Trophoblast cell (in vitro differentiated cells and primary cell): ENCODE results near the gene ABCC10.
"Not testable (repeated sequence)": the region's sequence is repeated elsewhere in the genome, so short reads cannot be mapped to it uniquely, and the experiment has no call there.

ENCODE experiments used
- DNase-seq, 2 donors: peaks; one replicate each; pipeline ENCODE4 v3.0.0-alpha.2; 2016
- H2AFZ ChIP-seq: 2 replicates; pipeline ENCODE4 v1.6.1; 2013; ENCODE audit warnings: low read length, moderate library complexity, mild to moderate bottlenecking; ENCODE audit not compliant: insufficient read depth, poor library complexity
- H2AK5ac ChIP-seq: 2 replicates; pipeline ENCODE4 v1.6.1; 2013; ENCODE audit warnings: mild to moderate bottlenecking, low read length
- H2BK120ac ChIP-seq: 2 replicates; pipeline ENCODE4 v1.6.1; 2013; ENCODE audit warnings: low read length, mild to moderate bottlenecking, moderate library complexity; ENCODE audit not compliant: insufficient read depth, poor library complexity
- H2BK12ac ChIP-seq: 2 replicates; pipeline ENCODE4 v1.6.1; 2013; ENCODE audit warnings: mild to moderate bottlenecking, low read length, moderate library complexity
- H2BK5ac ChIP-seq: 2 replicates; pipeline ENCODE4 v1.6.1; 2013; ENCODE audit warnings: low read length, low read depth, moderate library complexity, mild to moderate bottlenecking; ENCODE audit not compliant: poor library complexity
- H3K14ac ChIP-seq: 2 replicates; pipeline ENCODE4 v1.6.1; 2013; ENCODE audit warnings: mild to moderate bottlenecking, low read length
- H3K18ac ChIP-seq: 2 replicates; pipeline ENCODE4 v1.6.1; 2013; ENCODE audit warnings: mild to moderate bottlenecking, low read length
- H3K23ac ChIP-seq: 2 replicates; pipeline ENCODE4 v1.6.1; 2013; ENCODE audit warnings: low read length
- H3K27ac ChIP-seq: 2 replicates; pipeline ENCODE4 v1.5.1; 2013; ENCODE audit warnings: low read depth, mild to moderate bottlenecking, inconsistent platforms, low read length, moderate library complexity
- H3K27me3 ChIP-seq: 2 replicates; pipeline ENCODE4 v1.6.1; 2013; ENCODE audit warnings: inconsistent platforms, mild to moderate bottlenecking, low read length, moderate library complexity; ENCODE audit not compliant: insufficient read depth
- H3K36me3 ChIP-seq, 2 experiments: 1 replicate in 1 of 2; 2 replicates in 1 of 2; pipeline ENCODE4 v1.6.1; 2013; ENCODE audit warnings: low read length in 2 of 2, mild to moderate bottlenecking in 2 of 2, moderate library complexity in 1 of 2; ENCODE audit not compliant: insufficient read depth in 2 of 2, control insufficient read depth in 1 of 2
- H3K4ac ChIP-seq: 2 replicates; pipeline ENCODE4 v1.6.1; 2013; ENCODE audit warnings: low read depth, mild to moderate bottlenecking, low read length, moderate library complexity
- H3K4me1 ChIP-seq, 2 experiments: 1 replicate in 1 of 2; 2 replicates in 1 of 2; pipeline ENCODE4 v1.6.1; 2013; ENCODE audit warnings: low read length in 2 of 2, mild to moderate bottlenecking in 2 of 2, moderate library complexity in 1 of 2; ENCODE audit not compliant: insufficient read depth in 2 of 2, control insufficient read depth in 1 of 2
- H3K4me2 ChIP-seq: 2 replicates; pipeline ENCODE4 v1.6.1; 2013; ENCODE audit warnings: inconsistent platforms, mild to moderate bottlenecking, low read length, moderate library complexity
- H3K4me3 ChIP-seq: 2 replicates; pipeline ENCODE4 v1.5.1; 2013; ENCODE audit warnings: mild to moderate bottlenecking, low read depth, low read length, inconsistent platforms
- H3K79me1 ChIP-seq: one replicate; pipeline ENCODE4 v1.6.1; 2013; ENCODE audit warnings: low read length
- H3K79me2 ChIP-seq: 2 replicates; pipeline ENCODE4 v1.6.1; 2013; ENCODE audit warnings: low read length, mild to moderate bottlenecking; ENCODE audit not compliant: control insufficient read depth, insufficient read depth, poor library complexity
- H3K9ac ChIP-seq: 2 replicates; pipeline ENCODE4 v1.6.1; 2013; ENCODE audit warnings: mild to moderate bottlenecking, low read length
- H3K9me3 ChIP-seq: 2 replicates; pipeline ENCODE4 v1.6.1; 2013; ENCODE audit warnings: low read depth, mild to moderate bottlenecking, control low read depth, inconsistent platforms, low read length; ENCODE audit not compliant: insufficient read depth
- H4K12ac ChIP-seq: 2 replicates; pipeline ENCODE4 v1.6.1; 2013; ENCODE audit warnings: low read depth, mild to moderate bottlenecking, low read length, moderate library complexity
- H4K8ac ChIP-seq: 2 replicates; pipeline ENCODE4 v1.6.1; 2013; ENCODE audit warnings: low read depth, mild to moderate bottlenecking, low read length, moderate library complexity
- H4K91ac ChIP-seq: one replicate; pipeline ENCODE4 v1.6.1; 2013; ENCODE audit warnings: low read depth, mild to moderate bottlenecking, low read length, moderate library complexity
- WGBS: extraction: QIAGEN DNeasy Blood & Tissue Kit; methylation state at CpG from one replicate; pipeline ENCODE4 v1.1.7; 2013; ENCODE audit warnings: missing lambda C conversion rate; ENCODE audit not compliant: insufficient read length, insufficient coverage; ENCODE audit errors: extremely low coverage; 5-methylcytosine and 5-hydroxymethylcytosine counted together

The ABCC10 gene

DNA sequence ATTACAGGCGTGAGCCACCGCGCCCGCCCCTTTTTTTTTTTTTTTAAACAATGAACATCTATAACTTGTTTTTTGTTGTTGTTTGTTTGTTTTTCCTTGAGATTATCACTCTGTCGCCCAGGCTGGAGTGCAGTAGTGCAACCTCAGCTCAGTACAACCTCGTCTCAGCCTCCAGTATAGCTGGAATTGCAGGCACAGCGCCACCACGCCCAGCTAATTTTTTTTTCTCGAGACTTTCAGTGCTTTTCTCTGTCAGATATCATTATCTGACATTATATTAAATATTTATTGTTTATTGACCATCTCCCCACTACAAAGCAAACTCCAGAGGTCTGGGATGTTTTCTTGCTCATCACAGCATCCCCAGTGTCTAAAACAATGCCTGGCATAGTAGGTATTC lies 30.3 kb downstream of the ABCC10 start:
- H3K4me2 ChIP-seq: no peak overlapping the region
- H3K9ac ChIP-seq: no peak overlapping the region
- no peak overlapping the region for H3K4me3 ChIP-seq
- no peak overlapping the region for H4K91ac ChIP-seq
- H4K12ac ChIP-seq: no peak overlapping the region
- no peak overlapping the region for H3K4ac ChIP-seq
- no peak overlapping the region for H2BK12ac ChIP-seq
- H2AK5ac ChIP-seq: no peak overlapping the region
- H2BK5ac ChIP-seq: no peak overlapping the region
- H2AFZ ChIP-seq: no peak overlapping the region
- H3K27me3 ChIP-seq: peaks cover 8% of the 10 kb centered on the region
- H4K8ac ChIP-seq: no peak overlapping the region
- no peak overlapping the region for H2BK120ac ChIP-seq
- H3K14ac ChIP-seq: no peak overlapping the region
- H3K79me2 ChIP-seq: no peaks in the 10 kb centered on the region
- peaks cover 3 to 4% of the 10 kb centered on the region in 2 experiments for H3K4me1 ChIP-seq
- no peaks in the 10 kb centered on the region for H3K79me1 ChIP-seq
- no peak overlapping the region for H3K23ac ChIP-seq
- no peak overlapping the region for H3K18ac ChIP-seq
- no CpG with 5 or more reads among the region's 9 CpGs for WGBS
- DNase-seq: peak; percentile 47 to 69
- peaks cover 2% of the 10 kb centered on the region for H3K9me3 ChIP-seq
- H3K36me3 ChIP-seq: peaks cover 3 to 5% of the 10 kb centered on the region in 2 experiments
- no peak overlapping the region for H3K27ac ChIP-seq

DNA sequence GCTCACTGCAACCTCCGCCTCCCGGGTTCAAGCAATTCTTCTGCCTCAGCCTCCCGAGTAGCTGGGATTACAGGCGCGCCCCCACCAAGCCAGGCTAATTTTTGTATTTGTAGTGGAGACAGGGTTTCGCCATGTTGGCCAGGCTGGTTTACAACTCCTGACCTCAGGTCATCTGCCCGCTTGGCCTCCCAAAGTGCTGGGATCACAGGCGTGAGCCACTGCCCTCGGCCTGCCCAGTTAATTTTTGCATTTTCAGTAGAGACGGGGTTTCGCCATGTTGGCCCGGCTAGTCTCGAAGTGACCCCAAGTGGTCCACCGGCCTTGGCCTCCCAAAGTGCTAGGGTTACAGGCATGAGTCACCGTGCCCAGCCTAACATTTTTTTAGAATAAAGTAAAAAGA lies 30.8 kb downstream of the ABCC10 start:
- not testable (repeated sequence) for H2BK120ac ChIP-seq, H3K4me3 ChIP-seq, H3K27me3 ChIP-seq, H4K12ac ChIP-seq, H3K9me3 ChIP-seq, H3K9ac ChIP-seq, H3K4ac ChIP-seq, H3K27ac ChIP-seq, H2BK12ac ChIP-seq, H3K23ac ChIP-seq, H3K4me1 ChIP-seq, H2AFZ ChIP-seq, H3K36me3 ChIP-seq, H2AK5ac ChIP-seq, H3K18ac ChIP-seq, H4K91ac ChIP-seq, H3K79me1 ChIP-seq, H4K8ac ChIP-seq, H3K79me2 ChIP-seq, H2BK5ac ChIP-seq, H3K14ac ChIP-seq, H3K4me2 ChIP-seq
- peak; percentile 30 to 56 for DNase-seq
- WGBS: no CpG with 5 or more reads among the region's 15 CpGs

DNA sequence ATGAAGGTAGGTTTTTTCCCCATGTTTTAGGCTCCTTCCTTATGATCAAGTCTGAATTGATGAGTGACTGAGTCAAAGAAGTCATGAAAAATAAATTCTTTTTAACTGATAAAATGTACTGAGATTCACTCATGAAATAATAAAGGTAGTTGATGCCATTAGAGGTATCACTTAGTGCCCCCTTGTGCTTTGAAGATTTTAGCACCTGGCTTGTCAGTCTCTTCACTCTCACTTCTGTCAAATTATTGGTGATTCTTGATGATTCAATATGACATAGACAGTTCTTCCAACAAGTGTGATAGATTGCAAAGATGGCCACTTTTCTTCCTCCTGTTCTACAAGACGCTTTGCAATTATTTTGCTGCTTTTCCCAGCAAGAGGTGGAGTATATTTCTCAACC lies 32.2 kb downstream of the ABCC10 start:
- Histone ChIP-seq H3K4me1 (peaks cover 3 to 4% of the 10 kb centered on the region in 2 experiments), H4K8ac (no peak overlapping the region), H3K4me2 (no peak overlapping the region), H3K18ac (no peak overlapping the region), H3K9me3 (peaks cover 2% of the 10 kb centered on the region), H3K79me1 (no peaks in the 10 kb centered on the region), H2AFZ (no peak overlapping the region), H3K14ac (no peak overlapping the region), H2BK12ac (no peak overlapping the region), H3K23ac (no peak overlapping the region), H4K12ac (no peak overlapping the region), H3K4ac (no peak overlapping the region), H2BK5ac (no peak overlapping the region), H2AK5ac (no peak overlapping the region), H4K91ac (no peak overlapping the region), H3K27me3 (peaks cover 8% of the 10 kb centered on the region), H3K79me2 (no peaks in the 10 kb centered on the region), H3K4me3 (no peak overlapping the region), H3K36me3 (no peaks in the 10 kb centered on the region), H2BK120ac (no peak overlapping the region), H3K9ac (no peak overlapping the region), H3K27ac (no peak overlapping the region)
- no CpG with 5 or more reads among the region's 1 CpG for WGBS
- no peak for DNase-seq

DNA sequence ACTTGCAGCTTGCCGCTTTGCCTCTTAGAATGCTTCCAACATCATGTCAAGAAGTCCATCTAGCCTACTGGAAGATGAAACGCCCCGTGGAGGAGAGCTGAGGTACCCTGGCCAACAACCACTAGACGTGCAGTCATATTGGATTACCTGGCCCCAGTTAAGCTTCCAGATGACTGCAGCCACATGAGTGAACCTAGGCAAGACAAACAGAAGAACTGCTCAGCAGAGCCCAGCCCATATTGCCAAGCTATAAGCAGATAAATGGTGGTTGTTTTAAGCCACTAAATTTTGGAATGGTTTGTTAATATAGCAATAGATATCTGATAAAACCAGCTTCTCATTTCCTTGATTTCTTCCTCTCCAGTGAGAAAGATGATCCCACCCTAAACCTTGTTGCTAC lies 32.7 kb downstream of the ABCC10 start:
- peaks cover 3% of the 10 kb centered on the region for H3K27me3 ChIP-seq
- H3K9me3 ChIP-seq: peaks cover 2% of the 10 kb centered on the region
- H3K4me2 ChIP-seq: no peak overlapping the region
- H3K79me1 ChIP-seq: no peaks in the 10 kb centered on the region
- H2BK5ac ChIP-seq: no peak overlapping the region
- no peak overlapping the region for H2AFZ ChIP-seq
- H4K12ac ChIP-seq: no peak overlapping the region
- H2BK12ac ChIP-seq: no peak overlapping the region
- no peak overlapping the region for H2AK5ac ChIP-seq
- no peak for DNase-seq
- no peaks in the 10 kb centered on the region for H3K79me2 ChIP-seq
- no peak overlapping the region for H4K91ac ChIP-seq
- H3K4ac ChIP-seq: no peak overlapping the region
- no peak overlapping the region for H3K27ac ChIP-seq
- peaks cover 1 to 4% of the 10 kb centered on the region in 2 experiments for H3K4me1 ChIP-seq
- no peak overlapping the region for H3K23ac ChIP-seq
- H3K18ac ChIP-seq: no peak overlapping the region
- H3K14ac ChIP-seq: no peak overlapping the region
- H3K36me3 ChIP-seq: no peaks in the 10 kb centered on the region
- no CpG with 5 or more reads among the region's 4 CpGs for WGBS
- no peak overlapping the region for H3K9ac ChIP-seq
- no peak overlapping the region for H4K8ac ChIP-seq
- no peak overlapping the region for H2BK120ac ChIP-seq
- no peak overlapping the region for H3K4me3 ChIP-seq
